GM12878 (cell line): ENCODE data around the gene UBE2E2. TPM values are rescaled to one million over a fixed set of nuclear protein-coding genes. Genes with fewer than 3 reads are reported as not detected.

ENCODE experiments used
- ATAC-seq: fragments of 200-7000 bp; cut with Tn5 transposase; 3 replicates; pipeline ENCODE4 v1.9.1; 2020; ENCODE audit warnings: mild to moderate bottlenecking, moderate library complexity
- BruUV-seq: library from RNA; stranded (reverse); fragments of 400-500 nt; replicated peaks from 2 replicates; lab custom pipeline; 2021; lab: Mats Ljungman, UMichigan
- CTCF ChIA-PET: fragments of 300-600 bp; sonication (Branson Sonifier 250); formaldehyde crosslinking; extraction: SDS; loops from one replicate; lab custom pipeline; 2021; ENCODE audit warnings: inconsistent platforms; lab: Yijun Ruan, JAX
- POLR2A ChIA-PET: fragments of 350-600 bp; formaldehyde crosslinking; extraction: SDS; loops from one replicate; lab custom pipeline; 2021; ENCODE audit warnings: inconsistent platforms; lab: Charles Lee
- RAD21 ChIA-PET: fragments of 300-600 bp; sonication (Branson Sonifier 250); formaldehyde crosslinking; loops from one replicate; lab custom pipeline; 2023; ENCODE audit warnings: antibody characterized with exemption; ENCODE audit not compliant: unreplicated experiment; lab: Charles Lee
- SMC1A ChIA-PET: fragments of 300-600 bp; sonication (Branson Sonifier 250); formaldehyde crosslinking; loops from one replicate; lab custom pipeline; 2023; ENCODE audit not compliant: unreplicated experiment, uncharacterized antibody; lab: Charles Lee
- DNase-seq: peaks from one replicate; pipeline ENCODE4 v3.0.0-alpha.2; 2011; ENCODE audit warnings: low read depth, low spot score
- FAIRE-seq: peaks from 3 replicates; lab custom pipeline; 2011; peaks lifted over from hg19 to GRCh38; lab: Jason Lieb, UNC
- H2AFZ ChIP-seq: 2 replicates; pipeline ENCODE4 v1.6.0; 2011; ENCODE audit warnings: low read depth, low read length, control low read depth; ENCODE audit not compliant: control insufficient read depth
- H3K27ac ChIP-seq: 2 replicates; pipeline ENCODE4 v1.5.1; 2011; ENCODE audit warnings: control low read depth; ENCODE audit not compliant: control insufficient read depth, insufficient read depth
- H3K27me3 ChIP-seq, 2 experiments: replicated peaks in 1 of 2; 2 replicates each; pipeline versions ENCODE4 v1.6.0 to v1.6.1; 2011; ENCODE audit warnings: low read length in 1 of 2; ENCODE audit not compliant: control insufficient read depth in 2 of 2, insufficient read depth in 2 of 2
- H3K36me3 ChIP-seq, 2 experiments: 2 replicates each; pipeline ENCODE4 v1.5.1; 2011; ENCODE audit warnings: low read length in 1 of 2; ENCODE audit not compliant: control insufficient read depth in 2 of 2, insufficient read depth in 2 of 2
- H3K4me1 ChIP-seq: 2 replicates; pipeline ENCODE4 v1.6.1; 2011; ENCODE audit warnings: mild to moderate bottlenecking, low read length, moderate library complexity, mixed read lengths; ENCODE audit not compliant: control insufficient read depth, insufficient read depth
- H3K4me2 ChIP-seq: 2 replicates; pipeline ENCODE4 v1.6.0; 2011; ENCODE audit warnings: control low read depth; ENCODE audit not compliant: control insufficient read depth, insufficient read depth
- H3K4me3 ChIP-seq: fragments of 200-600 bp; sonication (generic); 2 replicates; pipeline ENCODE4 v1.5.1; 2016
- H3K79me2 ChIP-seq: 2 replicates; pipeline ENCODE4 v1.6.0; 2011; ENCODE audit warnings: low read length; ENCODE audit not compliant: control insufficient read depth, insufficient read depth
- H3K9ac ChIP-seq: 2 replicates; pipeline ENCODE4 v1.8.0; 2011; ENCODE audit warnings: low read length, control low read depth, mixed read lengths; ENCODE audit not compliant: control insufficient read depth, insufficient read depth
- H3K9me3 ChIP-seq: replicated peaks from 3 replicates; pipeline ENCODE4 v1.5.1; 2011; ENCODE audit warnings: mild to moderate bottlenecking, low read length; ENCODE audit not compliant: control insufficient read depth, insufficient read depth
- H4K20me1 ChIP-seq: 2 replicates; pipeline ENCODE4 v1.6.0; 2011; ENCODE audit not compliant: control insufficient read depth, insufficient read depth
- BACH1 ChIP-seq: fragments of 450-650 bp; IDR thresholded peaks from 2 replicates; pipeline ENCODE4 v1.6.1; 2017; ENCODE audit warnings: mild to moderate bottlenecking, borderline replicate concordance
- BCL11A ChIP-seq: IDR thresholded peaks from 2 replicates; pipeline ENCODE4 v1.6.1; 2011; ENCODE audit warnings: low read depth, low read length
- BCL3 ChIP-seq: IDR thresholded peaks from 2 replicates; pipeline ENCODE4 v1.6.1; 2011; ENCODE audit warnings: borderline replicate concordance, low read depth, mild to moderate bottlenecking, moderate library complexity, low read length; ENCODE audit not compliant: insufficient read depth, poor library complexity, severe bottlenecking
- FOXM1 ChIP-seq: IDR thresholded peaks from 2 replicates; pipeline ENCODE4 v1.6.1; 2012; ENCODE audit warnings: low read depth, mild to moderate bottlenecking, inconsistent platforms, low read length, moderate library complexity
- IRF5 ChIP-seq: fragments of 450-650 bp; IDR thresholded peaks from 2 replicates; pipeline ENCODE4 v1.6.1; 2017; ENCODE audit warnings: borderline replicate concordance
- KDM1A ChIP-seq: fragments of 200-600 bp; sonication (generic); IDR thresholded peaks from 2 replicates; pipeline ENCODE4 v1.6.1; 2016; ENCODE audit warnings: borderline replicate concordance
- NBN ChIP-seq: fragments of 450-650 bp; IDR thresholded peaks from 2 replicates; pipeline ENCODE4 v1.6.1; 2016
- PKNOX1 ChIP-seq: fragments of 450-650 bp; IDR thresholded peaks from 2 replicates; pipeline ENCODE4 v1.6.1; 2016; ENCODE audit warnings: mild to moderate bottlenecking
- PML ChIP-seq: IDR thresholded peaks from 2 replicates; pipeline ENCODE4 v1.6.1; 2012; ENCODE audit warnings: low read length, inconsistent platforms
- RELB ChIP-seq: fragments of 450-650 bp; IDR thresholded peaks from 2 replicates; pipeline ENCODE4 v1.6.1; 2017; ENCODE audit warnings: low read depth, mild to moderate bottlenecking, moderate library complexity
- SREBF2 ChIP-seq: IDR thresholded peaks from 2 replicates; pipeline ENCODE4 v1.6.1; 2012; ENCODE audit warnings: mild to moderate bottlenecking, low read length
- STAT3 ChIP-seq: IDR thresholded peaks from 2 replicates; pipeline ENCODE4 v1.6.1; 2011; ENCODE audit warnings: low read depth, low read length, improper control_type of control experiment
- TBL1XR1 ChIP-seq: IDR thresholded peaks from 2 replicates; pipeline ENCODE4 v1.6.1; 2012; ENCODE audit warnings: low read depth, low read length, improper control_type of control experiment
- ZNF622 ChIP-seq: fragments of 450-650 bp; IDR thresholded peaks from 2 replicates; pipeline ENCODE4 v1.6.1; 2017; ENCODE audit warnings: mild to moderate bottlenecking, inconsistent platforms
- WGBS: methylation state at CpG from one replicate; pipeline ENCODE4 v1.1.6; 2016; ENCODE audit warnings: low lambda C conversion rate; ENCODE audit not compliant: insufficient replicate concordance, insufficient coverage; ENCODE audit errors: missing lambda C conversion rate; 5-methylcytosine and 5-hydroxymethylcytosine counted together
- in situ Hi-C: fragments of 300-500 bp; cut with MboI; formaldehyde crosslinking; loops from 9 replicates; pipeline ENCODE4 v1.14.3; 2018; ENCODE audit warnings: mixed read lengths
- intact Hi-C: fragments of 100-400 bp; cut with micrococcal nuclease; formaldehyde crosslinking; loops from one replicate; pipeline ENCODE4 v1.14.2; 2022; ENCODE audit not compliant: unreplicated experiment
- polyA plus RNA-seq, 11 experiments: library from polyadenylated mRNA; depleted of rRNA in 4 of 11; unstranded in 6 of 11; stranded (reverse) in 5 of 11; fragments of >200 nt; fragmentation: Nextera tagmentation in 4 of 11; fragmentation: Illumina TruSeq in 1 of 11; extraction: Ambion mirVana in 4 of 11; extraction: Trizol in 1 of 11; gene quantifications; 1 replicate in 1 of 11; 2 replicates in 10 of 11; pipeline versions ENCODE4 v1.2.1 to v1.2.3, GENCODE V29; 2011 to 2016; ENCODE audit warnings: inconsistent platforms in 2 of 11, missing spikeins in 2 of 11, low read depth in 1 of 11
- total RNA-seq, 4 experiments: library from RNA; depleted of rRNA in 3 of 4; stranded (reverse); fragments of >200 nt in 3 of 4; fragmentation: Illumina TruSeq in 1 of 4; extraction: Trizol in 1 of 4; gene quantifications; 2 replicates each; pipeline versions ENCODE4 v1.2.1 to v1.2.3, GENCODE V29; 2013 to 2021

UBE2E2 gene
- total and polyA plus RNA-seq, 10 of the 15 experiments (the other 5 are each of a cell fraction or from before 2014, with no cell fraction given), result 8.7 to 71.0 (median 36.4) TPM

- ChIA-PET SMC1A (interaction anchor here (2.9 kb wide), 1 partner anchor 12 kb away, joined by 13 read pairs; no protein-coding TSS in a partner anchor), RAD21 (no interaction called here), CTCF (interaction anchor here (1.1 kb wide), 1 partner anchor 136 kb away, joined by 3 read pairs; no protein-coding TSS in a partner anchor), POLR2A (no interaction called here)
- Histone ChIP-seq H3K4me3 (no peak overlapping the region), H3K27ac (no peak overlapping the region), H3K9me3 (no peaks in the 10 kb centered on the region; the same call in 2 of the 3 replicates), H3K79me2 (no peaks in the 10 kb centered on the region), H4K20me1 (no peaks in the 10 kb centered on the region), H2AFZ (no peak overlapping the region), H3K9ac (no peak overlapping the region), H3K36me3 (no peaks in the 10 kb centered on the region), H3K27me3 (no peaks in the 10 kb centered on the region), H3K4me1 (no peaks in the 10 kb centered on the region), H3K4me2 (no peak overlapping the region)
- FAIRE-seq (no peak), DNase-seq (no peak), ATAC-seq (no peak)
- TF ChIP-seq ZNF622 (no peak), TBL1XR1 (no peak), KDM1A (no peak), BCL3 (no peak), IRF5 (no peak), PML (no peak), STAT3 (no peak), NBN (no peak), SREBF2 (no peak), PKNOX1 (no peak), BCL11A (no peak), RELB (no peak), BACH1 (no peak), FOXM1 (no peak)
- intact Hi-C loops (no loop called here), in situ Hi-C loops (no loop called here)
- 75% methylated on average over 2 of the region's 2 CpGs for WGBS
- BruUV-seq, result no TSS peak
These were observed 423.3 kb downstream of the UBE2E2 start for GRCh38 chr3:23626442-23626841.
